ENCODE results near the gene MAP3K5. TPM values are rescaled to one million over a fixed set of nuclear protein-coding genes. Genes with fewer than 3 reads are reported as not detected.
"Not testable (repeated sequence)": the region's sequence is repeated elsewhere in the genome, so short reads cannot be mapped to it uniquely, and the experiment has no call there.

The MAP3K5 gene
- total RNA-seq, 1 donor from 2014 or later = 6.1 TPM

DNA sequence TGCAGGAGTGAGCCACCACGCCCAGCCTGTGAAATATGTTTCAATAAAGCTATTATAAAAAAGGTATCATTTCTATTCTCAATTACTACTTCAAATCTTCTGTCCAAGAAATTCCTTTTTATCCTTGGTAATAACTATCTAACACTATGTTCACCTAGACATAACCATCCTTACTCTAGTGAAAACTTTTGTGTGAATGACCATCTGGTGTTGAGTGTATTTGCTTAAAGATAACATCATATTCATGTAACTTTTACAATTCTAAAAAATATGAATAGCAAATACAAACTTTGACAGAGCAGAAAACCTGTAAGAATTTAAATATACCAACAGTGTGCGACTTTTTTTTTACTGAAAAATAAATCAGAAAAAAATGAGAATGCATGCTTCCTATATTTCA lies 96.9 kb downstream of the MAP3K5 start:
- Mint-ChIP-seq H3K4me1 (ENCODE audit: low read depth) (peaks cover 7% of the 10 kb centered on the region), H3K27ac (no peak overlapping the region), H3K36me3 (ENCODE audit: low read depth) (peaks cover 24% of the 10 kb centered on the region), H3K9me3 (no peaks in the 10 kb centered on the region), H3K4me3 (ENCODE audit: low read depth) (no peak overlapping the region), H3K27me3 (ENCODE audit: low read depth) (no peaks in the 10 kb centered on the region)
- no peak for DNase-seq (ENCODE audit: low spot score)
- intact Hi-C loops (cut with micrococcal nuclease) = no loop called here

DNA sequence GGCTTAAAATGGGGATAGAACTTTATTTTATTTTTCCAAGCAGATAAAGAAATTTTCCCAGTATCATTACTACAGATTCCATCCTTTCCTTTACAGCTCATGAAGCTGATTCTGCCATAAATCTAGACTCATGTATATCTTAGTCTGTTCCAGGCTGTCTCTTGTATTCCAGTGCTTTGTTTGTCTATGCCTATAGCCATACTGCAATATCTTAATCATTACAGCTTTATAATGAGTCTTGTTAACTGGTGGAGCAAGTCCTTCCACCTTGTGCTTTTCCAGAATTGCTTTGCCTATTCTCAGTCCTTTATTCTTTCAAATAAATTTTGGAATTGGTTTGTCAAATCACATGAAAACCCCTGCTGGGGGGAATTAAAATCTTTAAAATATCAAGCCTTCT lies 99.2 kb downstream of the MAP3K5 start:
- intact Hi-C loops (cut with micrococcal nuclease) = no loop called here
- Mint-ChIP-seq H3K27ac (no peak overlapping the region), H3K36me3 (ENCODE audit: low read depth) (peaks cover 26% of the 10 kb centered on the region), H3K4me3 (ENCODE audit: low read depth) (no peak overlapping the region), H3K27me3 (ENCODE audit: low read depth) (no peaks in the 10 kb centered on the region), H3K4me1 (ENCODE audit: low read depth) (no peaks in the 10 kb centered on the region), H3K9me3 (peaks cover under 1% of the 10 kb centered on the region)
- no peak for DNase-seq (ENCODE audit: low spot score)

DNA sequence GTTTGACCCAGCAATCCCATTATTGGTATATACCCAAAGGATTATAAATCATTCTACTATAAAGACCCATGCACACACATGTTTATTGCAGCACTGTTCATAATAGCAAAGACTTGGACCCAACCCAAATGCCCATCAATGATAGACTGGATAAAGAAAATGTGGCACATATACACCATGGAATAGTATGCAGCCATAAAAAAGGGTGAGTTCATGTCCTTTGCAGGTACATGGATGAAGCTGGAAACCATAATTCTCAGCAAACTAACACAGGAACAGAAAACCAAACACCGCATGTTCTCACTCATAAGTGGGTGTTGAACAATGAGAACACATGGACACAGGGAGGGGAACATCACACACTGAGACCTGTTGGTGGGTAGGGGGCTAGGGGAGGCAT lies 104.4 kb downstream of the MAP3K5 start:
- H3K27me3 Mint-ChIP-seq (ENCODE audit: low read depth); H3K9me3 Mint-ChIP-seq; H3K4me1 Mint-ChIP-seq (ENCODE audit: low read depth); DNase-seq (ENCODE audit: low spot score); intact Hi-C loops (cut with micrococcal nuclease); H3K4me3 Mint-ChIP-seq (ENCODE audit: low read depth); H3K27ac Mint-ChIP-seq: not testable (repeated sequence)
- H3K36me3 Mint-ChIP-seq (ENCODE audit: low read depth) = peaks cover 24% of the 10 kb centered on the region

DNA sequence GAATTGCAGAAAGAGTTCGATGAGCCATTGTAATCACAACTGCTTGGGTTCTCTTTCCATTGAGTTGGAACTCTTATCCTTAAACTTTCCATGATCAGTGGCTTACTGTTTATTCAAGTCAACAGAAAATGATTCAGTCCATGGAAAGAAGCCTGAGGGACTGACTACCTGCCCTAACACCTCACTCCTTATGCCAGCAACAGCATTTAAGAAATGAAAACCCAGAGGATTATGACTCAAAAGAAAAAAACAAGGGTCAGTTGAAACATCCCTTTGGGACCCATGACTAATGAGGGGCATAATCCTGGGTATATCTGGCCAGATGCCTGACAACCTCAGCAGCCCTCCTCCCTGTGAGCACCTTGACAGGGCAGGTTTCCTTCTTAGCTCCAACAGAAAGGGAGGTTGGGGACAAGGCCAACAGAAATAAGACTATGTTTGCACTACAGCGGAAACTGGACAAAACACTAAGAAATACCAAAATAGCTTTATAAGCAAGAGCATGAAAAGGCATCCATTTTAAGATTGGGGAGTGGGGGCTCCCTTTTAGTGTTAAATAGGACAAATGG lies 106.7 kb downstream of the MAP3K5 start:
- Mint-ChIP-seq H3K4me3 (ENCODE audit: low read depth) (no peak overlapping the region), H3K27ac (no peak overlapping the region), H3K27me3 (ENCODE audit: low read depth) (no peaks in the 10 kb centered on the region), H3K4me1 (ENCODE audit: low read depth) (peaks cover 3% of the 10 kb centered on the region), H3K36me3 (ENCODE audit: low read depth) (peaks cover 21% of the 10 kb centered on the region), H3K9me3 (peaks cover 10% of the 10 kb centered on the region)
- no peak for DNase-seq (ENCODE audit: low spot score)
- intact Hi-C loops (cut with micrococcal nuclease) = no loop called here

DNA sequence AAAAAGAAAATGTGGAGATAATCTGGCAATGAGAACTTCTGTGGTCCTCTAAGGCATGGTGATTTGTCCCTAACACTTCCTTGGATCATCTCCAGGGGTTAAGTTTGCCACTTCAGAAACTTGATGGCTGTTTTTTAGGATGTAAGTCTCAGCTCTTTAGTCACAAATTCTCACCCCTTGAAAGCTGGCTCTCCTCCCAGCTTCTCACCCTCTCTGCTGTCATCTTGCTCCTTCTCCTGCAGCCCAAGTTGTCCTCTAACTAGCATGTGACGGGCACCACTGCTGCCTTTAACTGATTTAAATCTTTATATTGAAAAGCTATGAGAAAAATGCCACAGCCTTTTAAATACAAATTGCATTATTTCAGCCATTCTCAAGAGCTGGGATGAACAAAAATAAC lies 107.8 kb downstream of the MAP3K5 start:
- no peak overlapping the region for H3K27ac Mint-ChIP-seq
- no peak overlapping the region for H3K4me3 Mint-ChIP-seq (ENCODE audit: low read depth)
- H3K27me3 Mint-ChIP-seq (ENCODE audit: low read depth) = no peaks in the 10 kb centered on the region
- peaks cover 10% of the 10 kb centered on the region for H3K9me3 Mint-ChIP-seq
- H3K4me1 Mint-ChIP-seq (ENCODE audit: low read depth) = peaks cover 4% of the 10 kb centered on the region
- DNase-seq (ENCODE audit: low spot score) = no peak
- intact Hi-C loops (cut with micrococcal nuclease) = no loop called here
- H3K36me3 Mint-ChIP-seq (ENCODE audit: low read depth) = peaks cover 24% of the 10 kb centered on the region

DNA sequence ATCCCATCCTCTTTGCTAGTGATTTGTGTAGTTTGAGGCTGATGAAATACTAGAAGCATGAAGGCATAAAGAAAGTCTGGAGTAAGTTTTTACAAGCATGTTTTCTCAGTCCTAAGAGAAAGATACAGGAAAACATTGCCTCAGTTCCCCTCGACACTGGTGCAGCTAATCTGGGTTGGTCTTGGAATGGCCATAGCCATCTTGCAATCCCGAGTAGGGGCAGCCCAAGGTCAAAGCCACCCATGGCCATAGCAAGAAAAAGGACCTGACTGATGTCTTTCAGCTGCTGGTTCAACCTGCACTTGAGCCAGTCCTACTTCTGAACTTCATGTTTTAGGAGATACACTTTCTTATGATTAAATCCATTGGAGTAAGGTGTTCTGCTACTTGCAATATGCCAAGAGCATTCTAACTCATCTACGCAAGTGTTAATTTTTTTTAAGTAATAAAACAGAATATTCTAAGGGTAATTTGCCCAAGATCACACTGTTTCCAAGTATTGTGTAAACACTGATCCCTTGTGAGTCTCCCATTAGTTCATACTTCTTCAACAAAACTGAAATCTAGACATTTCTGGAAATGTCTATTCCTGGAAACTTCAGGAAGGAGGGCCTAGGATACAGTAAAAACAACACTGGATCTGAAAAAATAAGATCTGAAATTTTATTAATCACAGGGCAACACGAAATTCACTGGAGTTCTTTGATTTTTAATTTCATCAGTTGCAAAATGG lies 108.9 kb downstream of the MAP3K5 start:
- Mint-ChIP-seq H3K27me3 (ENCODE audit: low read depth) (no peaks in the 10 kb centered on the region), H3K9me3 (peaks cover 10% of the 10 kb centered on the region), H3K4me1 (ENCODE audit: low read depth) (peaks cover 4% of the 10 kb centered on the region), H3K27ac (no peak overlapping the region), H3K4me3 (ENCODE audit: low read depth) (no peak overlapping the region), H3K36me3 (ENCODE audit: low read depth) (peaks cover 18% of the 10 kb centered on the region)
- intact Hi-C loops (cut with micrococcal nuclease) = no loop called here
- no peak for DNase-seq (ENCODE audit: low spot score)

DNA sequence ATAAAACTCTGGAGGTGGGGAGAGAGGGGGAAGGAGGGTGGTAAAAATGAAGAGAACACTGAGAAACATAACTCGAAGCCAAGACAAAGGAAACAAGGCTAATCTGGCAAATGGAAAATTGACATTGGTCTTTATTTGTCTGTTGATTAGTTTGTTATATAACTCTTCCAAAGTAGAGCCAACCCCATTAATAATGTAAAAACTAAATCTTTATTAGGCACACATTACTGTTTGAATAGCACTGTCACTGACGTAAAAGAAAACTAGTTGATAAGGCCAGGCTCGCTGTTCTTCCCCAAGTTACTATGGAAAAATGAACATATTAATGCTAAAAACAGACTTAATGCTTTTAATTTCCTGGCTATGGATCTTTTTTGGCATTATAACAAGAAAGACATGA lies 110.0 kb downstream of the MAP3K5 start:
- Mint-ChIP-seq H3K4me3 (ENCODE audit: low read depth) (no peak overlapping the region), H3K9me3 (peaks cover 2% of the 10 kb centered on the region), H3K27ac (no peak overlapping the region), H3K4me1 (ENCODE audit: low read depth) (peaks cover 4% of the 10 kb centered on the region), H3K27me3 (ENCODE audit: low read depth) (no peaks in the 10 kb centered on the region), H3K36me3 (ENCODE audit: low read depth) (peaks cover 14% of the 10 kb centered on the region)
- DNase-seq (ENCODE audit: low spot score) = no peak
- intact Hi-C loops (cut with micrococcal nuclease) = no loop called here

DNA sequence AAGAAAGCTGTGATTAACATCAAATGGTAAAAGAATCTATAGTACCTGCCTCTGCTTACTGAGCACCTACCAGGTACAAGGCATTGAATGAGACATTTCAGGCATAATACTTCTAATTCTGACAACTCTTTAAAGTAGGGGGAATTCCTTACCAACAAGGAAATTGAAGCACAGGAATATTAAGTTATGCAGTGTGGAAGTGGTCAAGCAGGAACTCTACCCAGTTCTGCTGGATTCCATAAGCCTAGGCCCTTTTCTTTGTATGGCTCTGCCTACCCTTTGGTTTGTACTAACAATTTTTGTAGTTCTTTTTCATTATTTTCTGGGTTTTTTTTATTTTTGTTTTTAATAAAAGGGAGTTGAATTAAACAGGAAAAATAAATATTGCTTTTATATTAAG lies 114.5 kb downstream of the MAP3K5 start:
- no peak for DNase-seq (ENCODE audit: low spot score)
- peaks cover 4% of the 10 kb centered on the region for H3K4me1 Mint-ChIP-seq (ENCODE audit: low read depth)
- no peaks in the 10 kb centered on the region for H3K27me3 Mint-ChIP-seq (ENCODE audit: low read depth)
- intact Hi-C loops (cut with micrococcal nuclease) = no loop called here
- H3K27ac Mint-ChIP-seq = no peak overlapping the region
- no peaks in the 10 kb centered on the region for H3K9me3 Mint-ChIP-seq
- no peak overlapping the region for H3K4me3 Mint-ChIP-seq (ENCODE audit: low read depth)
- H3K36me3 Mint-ChIP-seq (ENCODE audit: low read depth) = peaks cover 9% of the 10 kb centered on the region

DNA sequence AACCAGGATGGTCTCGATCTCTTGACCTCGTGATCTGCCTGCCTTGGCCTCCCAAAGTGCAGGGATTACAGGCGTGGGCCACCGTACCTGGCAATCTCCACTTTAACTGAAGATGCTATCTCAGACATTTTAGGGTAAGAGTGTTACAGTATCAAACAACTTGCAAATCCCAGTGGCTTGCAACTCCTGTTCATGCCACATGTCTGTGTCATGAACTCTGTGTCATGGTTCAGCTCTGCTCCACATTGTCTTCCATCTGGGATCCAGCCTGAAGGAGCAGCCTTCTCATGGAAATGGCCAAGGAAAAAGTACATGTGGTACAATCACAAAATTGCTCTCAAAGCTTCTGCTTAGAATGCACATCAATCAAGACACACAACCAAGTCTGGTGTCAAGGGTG lies 114.9 kb downstream of the MAP3K5 start:
- peaks cover 9% of the 10 kb centered on the region for H3K36me3 Mint-ChIP-seq (ENCODE audit: low read depth)
- DNase-seq (ENCODE audit: low spot score) = no peak
- no peak overlapping the region for H3K4me3 Mint-ChIP-seq (ENCODE audit: low read depth)
- H3K4me1 Mint-ChIP-seq (ENCODE audit: low read depth) = peaks cover 4% of the 10 kb centered on the region
- no peaks in the 10 kb centered on the region for H3K9me3 Mint-ChIP-seq
- H3K27me3 Mint-ChIP-seq (ENCODE audit: low read depth) = no peaks in the 10 kb centered on the region
- H3K27ac Mint-ChIP-seq = no peak overlapping the region
- intact Hi-C loops (cut with micrococcal nuclease) = no loop called here

DNA sequence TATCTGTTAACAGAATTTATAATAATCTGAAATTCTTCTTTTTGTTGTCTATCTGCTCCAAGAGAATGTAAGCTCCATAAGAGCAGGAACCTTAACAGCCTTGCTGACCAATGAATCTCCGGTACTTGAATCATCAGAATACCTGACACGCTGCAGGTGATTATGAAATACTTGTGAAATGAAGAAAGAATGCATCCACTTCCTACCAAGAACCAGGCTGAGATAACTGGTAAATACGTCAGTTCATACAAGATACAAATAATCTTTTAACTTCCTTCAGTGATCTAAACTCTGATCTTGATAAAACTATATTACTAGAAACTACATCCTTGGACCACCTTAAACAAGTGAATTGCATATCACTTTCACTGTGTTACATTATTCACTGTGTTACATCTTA lies 116.2 kb downstream of the MAP3K5 start:
- Mint-ChIP-seq H3K9me3 (no peaks in the 10 kb centered on the region), H3K27me3 (ENCODE audit: low read depth) (no peaks in the 10 kb centered on the region), H3K27ac (no peak overlapping the region), H3K36me3 (ENCODE audit: low read depth) (peaks cover 9% of the 10 kb centered on the region), H3K4me1 (ENCODE audit: low read depth) (peaks cover 3% of the 10 kb centered on the region), H3K4me3 (ENCODE audit: low read depth) (no peak overlapping the region)
- intact Hi-C loops (cut with micrococcal nuclease) = no loop called here
- no peak for DNase-seq (ENCODE audit: low spot score)

DNA sequence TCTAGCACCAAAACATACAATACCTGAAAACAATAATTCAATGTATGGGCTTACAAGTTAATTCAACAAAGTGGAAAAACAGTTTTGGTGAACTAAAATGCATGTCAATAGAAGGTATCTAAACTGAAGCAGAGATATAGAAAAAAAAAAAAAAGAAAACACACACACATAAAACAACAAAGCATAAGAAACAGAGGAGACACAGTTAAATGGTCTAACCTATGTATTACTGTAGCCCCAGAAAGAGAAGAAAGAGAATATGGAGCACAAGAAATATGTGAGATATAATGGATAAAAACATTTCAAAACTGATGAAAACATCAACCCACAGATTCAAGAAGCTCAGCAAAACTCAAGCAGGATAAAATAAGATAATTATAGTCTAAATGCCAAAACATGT lies 118.7 kb downstream of the MAP3K5 start:
- Mint-ChIP-seq H3K4me1 (ENCODE audit: low read depth) (no peaks in the 10 kb centered on the region), H3K27ac (no peak overlapping the region), H3K4me3 (ENCODE audit: low read depth) (no peak overlapping the region), H3K27me3 (ENCODE audit: low read depth) (no peaks in the 10 kb centered on the region), H3K9me3 (no peaks in the 10 kb centered on the region), H3K36me3 (ENCODE audit: low read depth) (peaks cover 7% of the 10 kb centered on the region)
- no peak for DNase-seq (ENCODE audit: low spot score)
- intact Hi-C loops (cut with micrococcal nuclease) = no loop called here

DNA sequence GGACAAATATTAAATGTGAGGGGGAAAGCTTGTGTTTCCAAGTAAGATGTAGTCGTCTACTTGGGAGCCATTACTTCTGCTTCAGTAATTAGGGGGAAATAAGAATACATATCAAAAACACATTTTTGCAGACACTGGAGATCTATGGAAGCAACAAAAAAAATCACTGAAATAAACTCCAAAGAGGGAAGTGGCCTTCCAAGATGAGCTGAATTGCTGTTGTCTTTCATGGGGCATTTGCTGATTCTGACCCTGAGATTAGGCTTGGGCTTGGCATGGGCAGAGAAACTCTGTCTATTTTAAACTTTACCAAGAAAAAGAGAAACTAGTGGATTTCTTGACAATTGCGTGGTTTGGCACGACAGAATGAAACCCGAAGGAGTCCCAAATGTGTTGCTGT lies 120.1 kb downstream of the MAP3K5 start:
- Mint-ChIP-seq H3K27me3 (ENCODE audit: low read depth) (no peaks in the 10 kb centered on the region), H3K9me3 (no peaks in the 10 kb centered on the region), H3K4me1 (ENCODE audit: low read depth) (no peaks in the 10 kb centered on the region), H3K27ac (no peak overlapping the region), H3K36me3 (ENCODE audit: low read depth) (peaks cover 5% of the 10 kb centered on the region), H3K4me3 (ENCODE audit: low read depth) (no peak overlapping the region)
- intact Hi-C loops (cut with micrococcal nuclease) = no loop called here
- no peak for DNase-seq (ENCODE audit: low spot score)

DNA sequence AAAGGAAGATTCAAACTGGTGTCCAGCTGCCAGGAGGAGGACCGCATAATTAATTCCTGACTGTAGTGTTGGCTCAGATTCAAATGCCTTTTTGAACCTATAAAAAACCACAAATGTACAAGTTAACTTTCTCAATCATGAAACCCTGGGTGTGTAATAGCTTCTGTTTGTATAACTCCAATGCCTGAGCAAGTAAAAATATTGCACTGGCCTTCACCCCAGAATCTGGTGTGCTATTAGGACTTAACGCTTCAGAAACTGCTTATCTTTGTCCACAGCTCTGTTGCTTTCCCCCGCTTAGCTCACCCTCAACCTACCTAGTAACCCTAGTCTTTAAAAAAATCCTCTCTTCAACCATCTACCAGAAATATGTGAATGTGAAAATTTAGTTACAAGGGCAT lies 123.0 kb downstream of the MAP3K5 start:
- no peak for DNase-seq (ENCODE audit: low spot score)
- H3K36me3 Mint-ChIP-seq (ENCODE audit: low read depth) = peaks cover 5% of the 10 kb centered on the region
- no peaks in the 10 kb centered on the region for H3K27me3 Mint-ChIP-seq (ENCODE audit: low read depth)
- no peaks in the 10 kb centered on the region for H3K9me3 Mint-ChIP-seq
- intact Hi-C loops (cut with micrococcal nuclease) = no loop called here
- H3K4me1 Mint-ChIP-seq (ENCODE audit: low read depth) = peaks cover 2% of the 10 kb centered on the region
- no peak overlapping the region for H3K27ac Mint-ChIP-seq
- no peak overlapping the region for H3K4me3 Mint-ChIP-seq (ENCODE audit: low read depth)
